Measurements from ENCODE around the gene ZP1. TPM values are rescaled to one million over a fixed set of nuclear protein-coding genes. Genes with fewer than 3 reads are reported as not detected.

The ZP1 gene, protein sequence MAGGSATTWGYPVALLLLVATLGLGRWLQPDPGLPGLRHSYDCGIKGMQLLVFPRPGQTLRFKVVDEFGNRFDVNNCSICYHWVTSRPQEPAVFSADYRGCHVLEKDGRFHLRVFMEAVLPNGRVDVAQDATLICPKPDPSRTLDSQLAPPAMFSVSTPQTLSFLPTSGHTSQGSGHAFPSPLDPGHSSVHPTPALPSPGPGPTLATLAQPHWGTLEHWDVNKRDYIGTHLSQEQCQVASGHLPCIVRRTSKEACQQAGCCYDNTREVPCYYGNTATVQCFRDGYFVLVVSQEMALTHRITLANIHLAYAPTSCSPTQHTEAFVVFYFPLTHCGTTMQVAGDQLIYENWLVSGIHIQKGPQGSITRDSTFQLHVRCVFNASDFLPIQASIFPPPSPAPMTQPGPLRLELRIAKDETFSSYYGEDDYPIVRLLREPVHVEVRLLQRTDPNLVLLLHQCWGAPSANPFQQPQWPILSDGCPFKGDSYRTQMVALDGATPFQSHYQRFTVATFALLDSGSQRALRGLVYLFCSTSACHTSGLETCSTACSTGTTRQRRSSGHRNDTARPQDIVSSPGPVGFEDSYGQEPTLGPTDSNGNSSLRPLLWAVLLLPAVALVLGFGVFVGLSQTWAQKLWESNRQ
- not detected in 2 replicates for total RNA-seq

DNA sequence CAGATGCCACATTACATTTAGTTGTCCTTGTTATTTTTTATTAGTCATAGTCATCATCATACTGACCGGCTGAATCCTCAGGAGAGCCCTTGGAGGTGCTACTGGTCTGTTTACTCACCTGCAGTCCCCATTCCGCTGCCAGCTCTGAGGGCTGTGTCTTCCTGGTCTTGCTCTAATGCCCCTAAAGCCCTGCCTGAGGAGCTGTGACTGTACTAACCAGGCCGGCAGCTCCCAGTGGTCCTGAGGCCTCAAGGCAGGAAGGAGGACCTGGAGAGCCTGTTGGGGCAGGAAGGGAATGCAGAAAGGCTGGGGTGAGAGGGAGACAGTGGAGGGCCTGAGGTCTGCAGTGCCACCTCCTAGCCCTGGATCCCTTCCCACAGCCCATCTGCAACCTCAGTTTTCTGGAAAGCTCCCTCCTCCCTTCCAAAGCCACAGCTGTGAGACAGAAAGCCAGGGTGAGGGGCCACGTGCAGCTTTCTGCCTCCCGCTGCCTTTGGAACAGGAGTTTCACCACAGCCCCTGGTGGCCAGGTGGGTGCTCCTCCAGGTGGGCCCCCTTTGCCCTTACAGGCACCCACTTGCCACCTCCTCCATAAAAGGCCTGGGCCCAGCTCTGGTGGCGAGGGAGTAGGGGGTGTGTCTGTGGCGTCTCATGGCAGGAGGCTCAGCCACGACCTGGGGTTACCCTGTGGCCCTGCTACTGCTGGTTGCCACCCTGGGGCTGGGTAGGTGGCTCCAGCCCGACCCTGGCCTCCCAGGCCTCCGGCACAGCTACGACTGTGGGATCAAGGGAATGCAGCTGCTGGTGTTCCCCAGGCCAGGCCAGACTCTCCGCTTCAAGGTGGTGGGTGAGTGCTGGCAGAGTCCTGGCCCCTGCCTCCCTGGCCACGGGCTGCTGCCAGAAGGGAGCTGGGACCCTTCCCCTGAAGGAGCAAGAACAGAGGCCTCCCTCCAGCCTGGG lies at the start of gene ZP1:
ZP1 (plus strand) TSS at position 632 of the 960 bp plus-strand sequence; CDS start at position 652, 20 bp downstream.

DNA sequence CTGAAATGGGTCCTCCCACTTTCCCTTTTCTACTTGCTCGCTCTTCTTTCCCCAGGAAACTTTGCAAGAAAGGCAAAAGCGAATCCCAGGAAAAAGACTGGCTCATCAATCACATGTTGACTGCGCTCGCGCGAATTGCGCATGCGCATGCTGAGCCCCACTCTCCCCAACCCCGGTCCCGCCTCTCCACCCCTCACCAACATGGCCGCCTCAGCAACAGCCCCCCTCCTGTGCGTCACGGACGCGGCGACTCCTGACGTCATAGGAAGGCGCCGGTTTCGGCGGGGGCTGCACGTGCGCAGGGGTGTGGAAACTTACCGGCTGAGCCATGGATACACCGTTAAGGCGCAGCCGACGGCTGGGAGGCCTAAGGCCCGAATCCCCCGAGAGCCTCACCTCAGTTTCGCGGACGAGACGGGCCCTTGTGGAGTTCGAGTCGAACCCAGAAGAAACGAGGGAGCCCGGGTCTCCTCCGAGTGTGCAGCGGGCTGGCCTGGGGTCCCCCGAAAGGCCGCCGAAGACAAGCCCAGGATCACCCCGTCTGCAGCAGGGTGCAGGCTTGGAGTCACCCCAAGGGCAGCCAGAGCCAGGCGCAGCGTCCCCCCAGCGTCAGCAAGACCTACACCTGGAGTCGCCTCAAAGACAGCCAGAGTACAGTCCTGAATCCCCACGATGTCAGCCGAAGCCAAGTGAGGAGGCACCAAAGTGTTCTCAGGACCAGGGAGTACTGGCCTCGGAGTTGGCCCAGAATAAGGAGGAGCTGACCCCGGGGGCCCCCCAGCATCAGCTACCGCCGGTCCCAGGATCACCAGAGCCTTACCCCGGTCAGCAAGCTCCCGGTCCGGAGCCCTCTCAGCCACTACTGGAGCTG lies 25.3 kb upstream of the ZP1 start, which contains the start of gene CCDC86:
CCDC86 (plus strand) TSS at position 317 of the 871 bp plus-strand sequence; CDS start at position 329, 12 bp downstream.

DNA sequence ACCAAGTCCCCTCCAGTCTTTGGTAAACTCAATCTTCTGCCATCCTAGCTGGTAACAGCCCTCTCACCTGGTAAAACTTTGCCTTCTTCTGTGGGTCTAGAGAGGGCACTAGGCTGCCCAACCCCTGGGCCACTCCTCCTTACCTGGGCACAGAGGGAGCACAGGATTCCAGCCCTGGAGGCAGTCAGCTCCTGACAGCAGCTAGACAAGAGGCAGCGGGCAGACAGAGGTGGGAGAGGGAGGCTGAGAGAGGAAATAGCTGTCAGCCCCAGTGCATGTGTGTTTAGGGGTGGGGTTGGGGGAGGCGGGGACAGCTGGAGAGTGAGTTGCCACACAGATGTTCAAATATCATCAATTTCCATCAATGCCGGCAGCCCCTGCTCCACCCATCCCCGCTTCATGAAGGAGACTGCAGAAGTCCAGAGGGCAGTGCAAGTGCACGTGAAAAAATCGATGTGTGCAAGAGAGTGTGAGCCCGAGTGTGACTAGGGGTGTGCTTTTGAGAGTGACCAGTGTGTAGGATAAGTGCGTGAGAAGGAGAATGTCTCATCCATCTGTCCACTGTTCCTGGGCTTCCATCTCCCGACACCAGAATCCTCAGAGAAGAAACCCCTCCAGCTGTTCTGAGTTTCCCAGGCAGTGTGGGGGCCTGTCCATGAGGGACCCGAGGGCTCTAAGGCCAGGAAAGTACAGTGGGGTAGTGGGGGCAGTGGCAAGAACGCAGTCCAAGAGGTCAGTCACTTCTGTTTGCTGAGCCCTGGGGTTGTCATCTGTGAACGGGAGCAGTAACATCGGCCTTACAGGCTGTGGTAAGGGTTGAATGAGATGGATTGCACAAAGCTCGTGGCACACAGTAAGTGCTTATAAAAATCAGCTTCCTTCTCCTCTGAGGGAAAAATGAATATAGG lies 11.4 kb upstream of the ZP1 start, which contains the start of gene PTGDR2:
PTGDR2 (minus strand) TSS at position 225 of the 908 bp plus-strand sequence. CDS start 2,228 bp downstream, outside the sequence.

DNA sequence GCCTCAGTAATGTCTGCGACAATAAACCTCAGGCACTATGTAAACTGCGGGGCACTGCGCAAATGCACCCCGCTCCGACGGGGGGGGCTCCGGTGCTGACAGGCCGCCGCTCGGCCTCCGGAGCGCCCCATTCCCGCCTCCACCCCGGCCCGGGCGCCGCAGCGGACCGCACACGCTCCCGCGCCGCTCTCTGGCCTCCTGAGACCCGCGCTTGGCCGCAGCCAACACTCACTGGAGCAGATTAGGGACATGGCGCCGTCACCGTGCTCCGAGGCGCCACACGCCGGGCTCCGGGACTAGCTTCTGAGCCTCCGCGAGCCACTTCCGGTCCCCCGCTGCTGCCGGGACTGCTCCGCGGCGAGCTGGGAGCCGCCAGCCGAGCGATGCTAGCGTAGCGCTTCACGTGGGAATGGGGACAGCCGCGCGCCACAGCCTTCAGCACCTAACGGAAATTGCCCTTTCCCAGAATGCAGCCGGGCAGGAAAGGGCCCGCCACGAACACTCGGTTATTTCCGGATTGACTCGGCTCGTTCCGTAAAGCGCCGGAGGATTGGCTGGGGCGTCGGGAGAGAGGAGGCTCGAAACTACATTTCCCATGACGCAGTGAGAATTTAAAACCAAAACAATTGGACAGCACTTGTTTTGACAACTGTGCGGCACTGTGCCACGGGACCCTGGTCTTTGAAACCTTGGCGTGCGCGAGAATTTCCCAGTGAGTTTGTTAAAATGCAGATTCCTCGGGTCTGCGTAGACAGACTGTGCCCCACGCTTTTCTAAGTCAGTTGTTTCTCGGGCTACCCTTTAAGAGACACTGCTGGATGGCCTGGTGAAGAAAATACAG lies 39.0 kb downstream of the ZP1 start, which contains the start of gene PRPF19:
PRPF19 (minus strand) TSS at position 454 of the 841 bp plus-strand sequence; CDS start at position 251, 203 bp downstream.

DNA sequence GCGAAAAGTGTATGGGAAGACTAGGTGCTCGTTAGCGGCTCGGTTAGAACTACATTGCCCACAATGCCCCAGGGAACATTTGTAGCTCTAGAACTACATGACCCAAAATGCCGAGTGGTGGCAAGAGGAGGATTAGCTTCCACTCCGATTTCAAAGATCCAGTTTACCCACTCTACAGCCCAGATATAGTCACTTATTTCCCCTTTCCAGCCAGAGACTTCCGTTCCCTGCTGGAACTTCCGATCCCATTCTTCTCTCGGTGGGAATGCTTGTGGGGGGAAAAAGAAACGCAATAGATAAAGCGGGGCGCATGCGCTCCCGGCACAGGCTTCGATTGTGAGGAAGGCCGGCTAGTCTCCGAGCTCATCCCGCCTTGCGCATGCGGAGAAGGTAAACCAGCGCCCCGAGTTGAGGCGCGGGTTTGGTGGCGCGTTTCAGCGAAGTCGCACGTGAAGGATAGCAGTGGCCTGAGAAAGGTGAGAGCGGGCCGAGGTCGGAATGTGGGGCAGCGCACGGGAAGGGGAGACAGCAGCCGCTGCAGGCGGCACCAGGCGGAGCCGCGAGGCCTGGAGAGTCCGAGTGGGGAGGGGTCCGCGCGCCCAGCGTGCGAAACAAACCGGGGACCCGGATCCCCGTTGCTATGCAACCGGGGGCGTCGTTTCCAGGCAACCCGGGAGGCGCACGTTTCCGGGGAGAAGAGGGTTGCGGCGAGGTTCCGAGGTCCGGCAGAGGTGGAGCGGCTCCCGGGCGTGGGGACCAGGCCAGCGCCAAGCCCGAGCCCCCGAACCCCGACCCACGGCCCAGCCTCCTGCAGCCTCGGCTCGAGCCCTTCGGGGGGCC lies 46.7 kb downstream of the ZP1 start, which contains the start of gene TMEM109:
TMEM109 (plus strand) TSS at position 366 of the 840 bp plus-strand sequence. CDS start 5,536 bp downstream, outside the sequence.

DNA sequence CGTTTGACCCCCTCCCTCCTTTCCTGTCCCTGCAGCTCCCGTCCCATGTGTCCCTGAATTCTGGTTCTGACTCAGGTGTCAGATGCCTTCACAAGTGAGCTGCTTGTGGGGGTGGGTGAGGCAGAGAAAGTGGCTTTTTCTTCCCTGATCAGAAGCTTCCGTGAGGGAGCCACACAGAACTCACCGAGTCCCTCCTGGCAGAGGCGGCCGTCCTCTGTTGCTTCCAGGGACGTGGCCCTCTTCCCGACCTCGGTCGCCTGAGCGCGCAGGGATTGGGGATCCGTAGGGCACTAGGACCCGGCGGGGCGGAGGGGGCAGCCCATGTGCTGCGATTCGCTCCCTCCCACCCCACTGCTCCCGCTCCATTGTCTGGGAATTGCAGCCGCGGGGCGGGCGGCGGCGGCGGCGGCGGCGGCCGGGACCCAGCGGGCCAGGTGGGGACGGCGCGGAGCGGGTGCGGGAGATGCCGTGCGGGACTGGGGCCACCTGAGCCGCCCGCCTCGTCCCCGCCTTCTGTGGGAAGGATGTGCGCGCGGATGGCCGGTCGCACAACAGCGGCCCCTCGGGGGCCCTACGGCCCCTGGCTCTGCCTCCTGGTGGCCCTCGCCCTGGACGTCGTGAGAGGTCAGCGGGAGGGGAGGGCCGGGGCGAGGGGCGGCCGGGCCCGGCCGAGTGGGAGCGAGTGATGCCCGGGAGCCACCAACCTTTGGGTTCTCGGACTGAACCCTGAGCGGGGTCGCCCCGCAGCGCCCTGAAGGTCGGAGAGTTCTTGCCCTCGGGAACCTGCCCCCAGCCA lies 57.0 kb downstream of the ZP1 start, which contains the start of gene TMEM132A:
TMEM132A (plus strand) TSS at position 351 of the 796 bp plus-strand sequence; CDS start at position 525, 174 bp downstream.

Other genes starting within 250 kb of the ZP1 start
- gene MS4A8, start 167.9 kb upstream of the ZP1 start, total RNA-seq, result not detected in 2 replicates
- gene MS4A18, start 142.8 kb upstream of the ZP1 start, total RNA-seq, result not detected in 2 replicates
- gene MS4A15, start 110.7 kb upstream of the ZP1 start, total RNA-seq, result not detected in 2 replicates
- not detected in 2 replicates for gene MS4A10, start 82.2 kb upstream of the ZP1 start, total RNA-seq
- 32.7 and 33.8 TPM in 2 replicates for gene CCDC86, start 25.4 kb upstream of the ZP1 start, total RNA-seq
- under 0.01 TPM in 1 of 2 replicates, not detected in the other for gene PTGDR2, start 11.6 kb upstream of the ZP1 start, total RNA-seq
- gene PRPF19, start 39.0 kb downstream of the ZP1 start, total RNA-seq, result 96.3 and 103 TPM in 2 replicates
- gene TMEM109, start 46.6 kb downstream of the ZP1 start, total RNA-seq, result 104 and 123 TPM in 2 replicates
- gene TMEM132A, start 56.9 kb downstream of the ZP1 start, total RNA-seq, result 59.2 and 101 TPM in 2 replicates
- gene SLC15A3, start 84.6 kb downstream of the ZP1 start, total RNA-seq, result 3.2 and 5.6 TPM in 2 replicates
- gene CD6, start 104.1 kb downstream of the ZP1 start, total RNA-seq, result not detected in 2 replicates
- not detected in 2 replicates for gene CD5, start 234.9 kb downstream of the ZP1 start, total RNA-seq